NCI-H2029 (cell line): ENCODE results near the gene CPSF6.
A peak's percentile ranks its signal among the peaks of the same experiment; 100 is the strongest.
"Not testable (repeated sequence)": the region's sequence is repeated elsewhere in the genome, so short reads cannot be mapped to it uniquely, and the experiment has no call there.

ENCODE experiments used
- DNase-seq: peaks from one replicate; lab custom pipeline; 2025; lab: John Stamatoyannopoulos, UW

The CPSF6 gene, protein sequence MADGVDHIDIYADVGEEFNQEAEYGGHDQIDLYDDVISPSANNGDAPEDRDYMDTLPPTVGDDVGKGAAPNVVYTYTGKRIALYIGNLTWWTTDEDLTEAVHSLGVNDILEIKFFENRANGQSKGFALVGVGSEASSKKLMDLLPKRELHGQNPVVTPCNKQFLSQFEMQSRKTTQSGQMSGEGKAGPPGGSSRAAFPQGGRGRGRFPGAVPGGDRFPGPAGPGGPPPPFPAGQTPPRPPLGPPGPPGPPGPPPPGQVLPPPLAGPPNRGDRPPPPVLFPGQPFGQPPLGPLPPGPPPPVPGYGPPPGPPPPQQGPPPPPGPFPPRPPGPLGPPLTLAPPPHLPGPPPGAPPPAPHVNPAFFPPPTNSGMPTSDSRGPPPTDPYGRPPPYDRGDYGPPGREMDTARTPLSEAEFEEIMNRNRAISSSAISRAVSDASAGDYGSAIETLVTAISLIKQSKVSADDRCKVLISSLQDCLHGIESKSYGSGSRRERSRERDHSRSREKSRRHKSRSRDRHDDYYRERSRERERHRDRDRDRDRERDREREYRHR

GRCh38 chr12:69239352-69239921 lies at the start of gene CPSF6:
CPSF6 (plus strand) TSS chr12:69239569; CDS start chr12:69239647, 78 bp downstream.
- DNase-seq, result peak; percentile 94

DNA sequence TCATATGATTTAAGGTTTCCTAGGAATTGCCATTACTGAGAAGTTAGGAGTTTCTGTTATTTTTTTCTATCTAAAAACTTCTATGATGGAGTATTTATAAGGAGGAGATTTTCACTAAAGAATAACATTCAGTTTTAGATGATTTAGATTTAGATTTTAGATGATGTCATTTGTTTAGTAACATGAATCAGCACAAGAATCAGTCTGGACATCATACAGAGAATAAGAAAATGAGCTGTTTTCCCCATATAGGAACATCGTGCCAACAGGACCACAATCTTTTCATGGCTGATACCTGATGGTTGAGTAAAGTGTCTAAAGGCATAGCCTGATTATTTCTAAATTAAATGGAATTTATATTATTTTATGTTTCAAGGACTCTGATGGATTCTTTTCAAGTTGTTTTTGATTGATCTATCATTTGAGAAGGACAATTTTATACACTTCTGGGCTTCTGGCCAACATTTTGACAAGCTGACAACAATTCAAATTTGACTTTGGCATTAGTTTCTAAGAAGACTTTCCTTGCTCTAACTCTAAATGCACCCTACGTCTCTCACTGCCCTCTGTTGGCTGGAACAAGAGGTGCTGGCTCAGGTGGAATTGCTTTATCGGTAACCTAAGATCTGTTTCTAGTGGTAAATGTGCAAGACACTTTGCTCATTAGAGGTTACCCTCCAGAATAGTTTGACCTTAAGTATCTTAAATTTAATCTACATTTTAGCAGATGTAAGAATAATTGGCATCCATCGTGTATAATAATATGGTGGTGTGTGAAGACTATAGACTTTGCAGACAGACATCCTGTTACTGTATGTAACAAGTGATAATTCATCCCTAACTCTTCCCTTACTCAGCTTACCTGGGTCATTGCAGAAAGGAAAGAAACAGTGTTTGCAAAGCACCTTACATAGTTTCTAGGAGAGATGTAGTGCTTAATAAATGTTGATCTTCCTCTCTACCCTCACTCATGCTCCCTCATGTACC lies 42.8 kb upstream of the CPSF6 start:
- DNase-seq, result no peak

- DNase-seq, result not testable (repeated sequence)
Measured at GRCh38 chr12:69199976-69200375, 39.4 kb upstream of the CPSF6 start.

DNA sequence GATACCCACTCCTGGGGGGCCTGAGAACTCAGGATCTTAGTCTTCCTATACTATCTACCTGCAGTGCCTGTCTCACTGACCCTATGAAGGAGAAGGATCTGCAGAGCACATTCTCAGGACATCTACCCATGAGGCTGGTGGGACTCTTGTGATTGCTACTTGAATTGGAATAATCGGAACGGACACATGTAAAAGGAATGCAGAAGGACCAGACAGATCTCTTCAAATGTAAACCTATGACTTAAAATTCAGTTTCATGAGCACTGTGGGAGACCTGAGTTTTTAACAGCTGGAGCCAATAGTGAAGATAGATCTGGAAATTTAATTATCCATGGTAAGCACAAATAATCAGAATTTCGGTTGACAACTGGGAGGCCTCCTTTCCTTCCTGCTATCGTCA lies 35.2 kb upstream of the CPSF6 start:
- DNase-seq, result no peak

DNA sequence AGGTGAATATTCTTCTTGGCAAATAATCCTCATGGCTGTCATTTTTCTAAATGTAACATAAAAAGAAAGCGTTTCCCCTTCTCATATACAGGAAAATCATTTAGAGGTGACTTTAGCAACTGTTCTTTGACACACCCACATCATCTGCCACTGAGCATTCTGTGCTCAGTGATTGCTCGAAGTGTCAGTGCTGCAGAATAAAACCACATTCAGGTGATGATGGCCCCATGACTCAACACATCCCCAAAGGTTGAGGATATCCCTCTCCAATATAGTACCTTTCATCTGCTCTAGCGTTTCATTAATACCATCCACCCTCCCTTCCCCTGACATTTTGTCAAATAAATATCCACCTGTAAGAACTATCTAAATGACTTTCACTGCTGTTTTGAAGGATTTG lies 28.7 kb upstream of the CPSF6 start:
- no peak for DNase-seq

DNA sequence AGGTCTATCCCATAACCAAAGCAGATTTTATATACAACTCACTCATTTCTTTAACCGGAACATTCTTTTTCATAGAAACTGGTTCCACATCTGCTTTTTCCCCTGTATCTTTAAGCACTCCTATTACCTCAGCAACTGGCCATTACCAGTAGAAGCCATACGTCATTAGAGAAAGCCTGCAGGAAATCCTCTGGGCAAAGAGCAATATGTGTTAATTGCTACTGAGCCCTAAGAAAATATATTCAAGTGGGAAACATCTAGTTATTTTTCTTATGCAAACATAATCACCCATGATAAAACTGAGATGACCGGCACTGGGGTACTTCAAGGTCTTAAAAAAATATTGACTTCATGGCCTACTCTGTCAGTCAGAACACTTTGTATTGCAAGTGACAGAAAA lies 28.2 kb upstream of the CPSF6 start:
- DNase-seq, result peak; percentile 43

DNA sequence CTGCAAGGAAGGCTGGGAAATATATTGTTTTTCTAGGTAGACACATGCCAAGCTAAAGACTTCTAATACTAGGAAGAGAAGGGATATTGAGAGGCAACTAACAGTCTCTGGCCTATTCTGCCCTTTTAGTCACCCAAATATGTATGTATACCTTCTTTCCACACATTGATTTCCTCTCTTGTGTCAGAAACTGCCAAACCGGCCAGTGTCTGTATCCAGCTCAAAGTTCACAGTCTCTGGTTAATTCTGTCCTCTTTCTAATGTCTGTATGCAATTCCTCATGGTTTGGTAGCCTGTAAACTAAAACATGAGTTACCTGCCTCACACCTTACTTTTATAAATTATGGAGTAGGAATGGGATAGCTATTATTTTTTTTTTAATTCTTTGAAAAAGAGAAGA lies 25.2 kb upstream of the CPSF6 start:
- DNase-seq, result no peak

DNA sequence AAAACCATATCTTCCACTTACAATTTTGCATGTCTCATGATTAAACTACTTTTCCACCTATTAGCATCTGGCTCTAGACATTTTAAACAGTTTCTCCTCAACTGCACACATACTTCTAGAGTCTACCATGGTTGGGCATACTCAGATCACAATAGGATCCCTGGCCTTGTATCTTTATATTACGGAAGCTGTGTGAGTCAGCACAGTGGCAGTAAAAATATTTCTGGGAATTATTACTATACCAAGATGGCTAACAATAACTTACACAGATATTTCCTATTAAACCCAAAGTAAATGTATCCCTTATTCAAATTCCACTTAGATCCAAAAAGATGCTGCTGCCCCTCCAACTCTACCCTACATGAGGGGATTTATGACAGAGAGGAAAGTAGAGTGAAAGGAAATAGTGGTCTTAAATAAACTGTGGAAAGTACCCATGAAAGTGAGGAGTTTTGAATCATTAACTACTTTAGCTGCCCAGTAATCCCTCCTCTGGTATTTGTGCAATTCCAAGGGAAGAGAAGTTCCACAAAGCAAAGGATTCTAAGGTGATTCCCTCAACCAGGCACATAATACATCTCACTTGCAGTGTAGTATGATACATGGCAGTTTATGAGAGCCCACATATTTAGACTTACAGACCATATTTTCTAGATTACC lies 14.0 kb upstream of the CPSF6 start:
- no peak for DNase-seq

DNA sequence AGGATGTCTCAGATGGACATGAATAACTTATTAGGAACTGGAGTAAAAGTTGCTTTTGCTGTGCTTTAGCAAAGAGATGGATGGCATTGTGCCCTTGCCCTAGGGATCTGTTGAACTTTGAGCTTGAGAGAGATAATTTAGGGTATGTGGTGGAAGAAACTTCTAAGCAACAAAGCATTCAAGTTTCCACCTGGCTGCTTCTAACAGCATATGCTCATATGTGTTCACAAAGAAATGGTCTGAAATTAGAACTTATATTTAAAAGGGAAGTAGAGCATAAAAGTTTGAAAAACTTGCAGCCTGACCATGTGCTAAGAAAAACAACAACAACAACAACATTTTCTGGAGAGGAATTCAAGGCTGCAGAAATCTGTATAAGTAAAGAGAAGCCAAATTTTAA lies 7.9 kb upstream of the CPSF6 start:
- DNase-seq, result no peak

DNA sequence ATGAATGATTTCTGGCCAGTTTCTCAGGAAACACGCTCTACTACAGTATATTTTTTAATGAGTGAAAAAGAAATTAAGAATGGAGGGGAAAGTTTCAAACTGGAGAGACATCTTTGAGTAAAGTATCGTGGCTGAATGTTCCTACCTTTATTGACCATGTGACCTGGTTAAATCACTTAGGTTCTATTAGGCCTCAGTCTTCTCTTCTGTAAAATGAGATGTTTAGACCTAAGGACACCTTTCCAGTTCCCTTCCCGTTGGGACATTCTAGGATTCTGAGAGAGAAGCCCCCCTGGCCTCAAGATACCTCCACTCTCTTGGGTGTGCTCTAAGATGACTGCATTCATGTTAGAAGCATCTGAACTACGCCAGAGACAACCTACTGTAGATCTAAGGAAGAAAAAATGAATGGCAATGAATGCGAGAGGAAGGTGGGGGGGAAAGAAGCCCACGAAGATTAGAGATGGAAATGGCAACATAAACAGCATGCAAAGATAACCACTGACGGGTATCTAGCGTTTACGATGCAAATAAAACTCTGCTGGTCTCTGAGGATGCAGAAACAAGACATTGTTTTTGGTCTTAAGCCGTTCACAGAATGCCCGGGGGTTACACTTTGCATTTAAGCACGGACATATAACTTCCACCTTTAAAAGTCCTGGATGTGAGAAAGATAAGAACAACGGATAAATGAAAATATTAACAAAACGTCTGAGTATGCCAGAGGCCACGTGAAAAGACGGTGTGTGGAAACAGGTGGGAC lies 599 bp upstream of the CPSF6 start:
- DNase-seq, result no peak

DNA sequence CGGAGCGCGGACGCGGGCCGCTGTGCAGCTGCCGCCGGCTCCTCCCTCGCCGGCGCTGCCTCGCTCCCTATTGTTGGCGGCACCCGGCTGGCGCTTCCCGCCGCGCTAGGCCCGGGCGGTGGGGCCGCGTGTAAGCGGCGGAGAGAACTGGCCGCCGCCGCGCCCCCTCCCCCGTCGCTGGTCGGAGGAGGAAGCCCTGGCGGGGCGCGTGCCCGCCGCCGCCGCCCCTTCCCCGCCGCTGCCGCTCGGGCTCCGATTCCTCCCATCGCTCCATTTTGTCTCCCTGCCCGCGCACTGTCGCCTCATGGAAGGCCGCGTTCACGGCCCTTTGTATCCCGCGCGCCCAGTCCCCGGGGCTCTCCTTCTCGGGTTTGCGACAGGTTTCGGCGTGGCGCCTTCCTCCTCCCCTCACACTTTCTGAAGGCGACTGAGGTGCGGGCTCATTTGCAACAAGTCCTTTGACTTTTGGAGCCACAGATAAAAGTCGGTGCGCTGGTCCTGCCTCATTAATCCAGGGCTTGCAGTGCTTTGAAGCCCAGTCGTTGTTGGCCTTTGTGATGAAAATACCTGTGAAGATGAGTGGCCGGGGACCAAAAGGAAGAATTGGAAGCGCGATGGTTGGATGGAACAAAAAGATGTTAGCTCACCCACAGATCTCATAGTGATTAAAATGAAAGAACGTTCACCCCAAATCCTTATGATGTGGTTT lies 707 bp downstream of the CPSF6 start:
- DNase-seq, result peak; percentile 50

DNA sequence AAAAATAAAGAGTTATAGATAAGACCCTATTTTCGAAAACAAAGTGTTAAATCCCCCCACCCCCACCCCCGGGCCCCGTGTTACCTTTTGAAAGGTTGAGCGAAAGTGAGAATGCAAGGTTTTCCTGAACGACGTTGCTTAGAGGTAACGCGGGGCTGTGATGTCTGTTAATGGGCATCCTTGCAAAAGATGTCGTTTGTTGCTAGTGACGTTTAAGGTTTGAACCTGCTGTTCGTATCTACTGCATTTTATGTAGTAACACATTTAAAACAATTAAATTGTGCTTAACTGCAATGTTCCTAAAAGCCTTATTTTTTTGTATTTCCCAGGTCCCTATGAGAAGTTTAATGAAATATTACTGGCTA lies 1.2 kb downstream of the CPSF6 start:
- peak; percentile 14 for DNase-seq

- no peak for DNase-seq
Measured at GRCh38 chr12:69241438-69242092, 2.2 kb downstream of the CPSF6 start.

GRCh38 chr12:69243099-69244084 lies 4.0 kb downstream of the CPSF6 start:
- no peak for DNase-seq

DNA sequence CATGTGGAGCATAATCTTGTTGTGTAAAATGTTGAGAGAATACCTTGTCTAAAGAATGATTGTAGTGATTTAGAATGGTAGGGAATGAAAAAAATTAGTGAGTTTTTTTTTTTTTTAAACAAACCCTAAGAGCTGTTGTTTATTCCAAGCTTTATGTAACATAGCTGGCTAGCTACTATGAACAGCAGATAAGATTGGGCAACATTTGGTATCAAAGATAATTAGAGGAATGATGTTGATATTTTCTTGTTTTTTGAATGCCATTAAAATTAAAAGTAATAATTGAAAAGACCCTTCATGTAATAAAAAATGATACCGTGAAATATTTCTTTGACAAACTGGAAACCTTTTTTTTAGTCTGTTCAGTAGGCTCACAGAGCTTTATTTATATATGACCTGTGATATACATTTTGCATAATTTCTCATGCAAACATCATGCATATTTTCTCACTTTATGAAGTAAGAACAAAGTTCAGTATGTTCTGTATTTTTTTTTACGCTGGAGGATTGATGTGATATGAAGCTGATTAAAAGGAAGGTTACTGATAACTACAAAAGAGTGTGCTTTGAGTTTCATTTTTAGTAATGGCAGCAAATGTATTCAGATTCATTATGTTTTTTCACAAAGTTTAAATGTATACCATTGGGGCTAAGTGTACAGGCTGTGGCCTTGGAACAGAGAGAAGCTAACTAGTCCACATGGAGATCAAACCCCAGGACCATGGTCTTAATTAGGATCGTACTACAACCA lies 8.1 kb downstream of the CPSF6 start:
- DNase-seq, result no peak

GRCh38 chr12:69252033-69252432 lies 12.7 kb downstream of the CPSF6 start:
- DNase-seq, result peak; percentile 2

DNA sequence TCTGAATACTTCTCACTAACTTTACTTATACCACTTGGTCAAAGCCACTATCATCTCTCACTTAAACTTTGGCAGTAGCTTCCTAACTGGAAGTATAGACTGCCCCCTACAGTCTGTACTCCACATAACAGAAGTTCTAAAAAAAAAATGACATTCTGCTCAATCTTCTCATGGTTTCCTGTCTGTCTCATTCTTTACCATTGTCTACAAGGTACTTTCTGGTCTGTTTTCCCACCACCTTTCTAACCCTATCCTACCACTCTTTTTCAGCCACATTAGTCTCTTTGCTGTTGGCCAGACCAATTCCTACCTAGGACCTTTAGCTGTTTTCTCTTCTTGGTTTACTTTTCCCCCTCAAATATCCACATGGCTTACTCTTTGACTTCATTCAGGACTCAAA lies 14.7 kb downstream of the CPSF6 start:
- DNase-seq, result peak; percentile 9

- no peak for DNase-seq
Measured at GRCh38 chr12:69254862-69255261, 15.5 kb downstream of the CPSF6 start.
